GM12873 (cell line): ENCODE measurements around the gene RNF103.

Experiments
- TF ChIP-seq, protein P1 (sequence below): IDR thresholded peaks from 2 replicates; pipeline ENCODE4 v1.5.1; 2012; ENCODE audit warnings: low read depth, mild to moderate bottlenecking, moderate library complexity, low read length, control low read depth; ENCODE audit not compliant: insufficient read depth; ENCODE audit errors: missing control alignments

The RNF103 gene

DNA sequence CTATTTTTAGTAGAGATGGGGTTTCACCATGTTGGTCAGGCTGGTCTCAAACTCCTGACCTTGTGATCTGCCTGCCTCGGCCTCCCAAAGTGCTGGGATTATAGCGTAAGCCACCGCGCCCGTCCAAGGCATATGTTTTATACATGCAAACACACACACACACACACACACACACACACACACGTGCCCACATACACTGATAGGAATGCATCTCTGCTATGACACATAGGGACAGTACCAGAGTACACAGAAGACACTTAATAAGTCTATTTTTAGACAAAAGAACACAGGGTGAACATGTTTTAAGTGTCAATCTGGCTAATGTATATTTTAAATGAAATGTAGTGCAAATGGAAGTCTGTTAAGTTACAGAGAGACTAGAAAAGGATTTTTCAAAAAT is 10.7 kb upstream of the RNF103 start:
- TF ChIP-seq, protein P1, sequence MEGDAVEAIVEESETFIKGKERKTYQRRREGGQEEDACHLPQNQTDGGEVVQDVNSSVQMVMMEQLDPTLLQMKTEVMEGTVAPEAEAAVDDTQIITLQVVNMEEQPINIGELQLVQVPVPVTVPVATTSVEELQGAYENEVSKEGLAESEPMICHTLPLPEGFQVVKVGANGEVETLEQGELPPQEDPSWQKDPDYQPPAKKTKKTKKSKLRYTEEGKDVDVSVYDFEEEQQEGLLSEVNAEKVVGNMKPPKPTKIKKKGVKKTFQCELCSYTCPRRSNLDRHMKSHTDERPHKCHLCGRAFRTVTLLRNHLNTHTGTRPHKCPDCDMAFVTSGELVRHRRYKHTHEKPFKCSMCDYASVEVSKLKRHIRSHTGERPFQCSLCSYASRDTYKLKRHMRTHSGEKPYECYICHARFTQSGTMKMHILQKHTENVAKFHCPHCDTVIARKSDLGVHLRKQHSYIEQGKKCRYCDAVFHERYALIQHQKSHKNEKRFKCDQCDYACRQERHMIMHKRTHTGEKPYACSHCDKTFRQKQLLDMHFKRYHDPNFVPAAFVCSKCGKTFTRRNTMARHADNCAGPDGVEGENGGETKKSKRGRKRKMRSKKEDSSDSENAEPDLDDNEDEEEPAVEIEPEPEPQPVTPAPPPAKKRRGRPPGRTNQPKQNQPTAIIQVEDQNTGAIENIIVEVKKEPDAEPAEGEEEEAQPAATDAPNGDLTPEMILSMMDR = no peak

DNA sequence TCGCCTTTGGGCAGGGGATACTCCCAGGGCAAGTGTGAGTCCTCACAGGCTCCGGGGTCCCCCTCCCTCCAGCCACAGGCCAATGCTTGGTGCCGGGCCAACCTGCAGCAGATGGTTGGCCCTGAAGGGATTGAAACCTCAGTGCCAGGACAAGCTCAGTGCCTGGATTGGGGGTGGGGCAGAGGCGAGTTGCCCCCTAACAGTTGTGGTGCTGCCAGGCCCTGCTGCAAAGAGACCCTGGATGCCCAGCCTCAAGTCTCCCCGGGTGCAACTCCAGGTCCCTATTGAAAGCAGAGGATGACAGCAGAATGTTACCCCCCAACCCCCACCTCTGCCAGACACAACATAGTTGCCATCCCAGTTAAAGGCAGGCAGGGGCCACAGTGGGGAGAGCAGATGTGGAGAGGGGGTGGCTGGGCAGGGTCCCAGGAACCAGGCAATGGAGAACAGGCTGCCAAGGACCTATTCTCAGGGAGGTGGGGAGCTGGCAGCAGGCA is 9.5 kb upstream of the RNF103 start:
- TF ChIP-seq, protein P1 = no peak

DNA sequence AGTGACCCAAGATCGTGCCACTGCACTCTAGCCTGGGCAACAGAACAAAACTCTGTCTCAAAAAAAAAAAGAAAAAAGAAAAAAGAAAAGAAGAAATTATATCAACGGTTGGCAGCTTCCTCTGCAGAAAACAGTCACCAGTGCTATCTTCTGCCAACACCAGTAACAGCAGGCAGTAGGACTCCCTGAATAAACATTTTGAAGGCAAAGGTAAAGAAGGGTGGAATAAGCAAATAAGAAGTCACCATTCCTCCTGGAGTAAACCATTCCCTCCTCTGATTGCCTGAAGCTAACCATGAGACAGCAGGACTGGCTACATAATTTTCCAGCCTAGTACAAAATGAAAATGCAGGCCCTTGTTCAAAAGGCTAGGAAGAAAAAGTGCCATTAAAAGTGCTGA is 9.0 kb upstream of the RNF103 start:
- TF ChIP-seq, protein P1 = no peak

DNA sequence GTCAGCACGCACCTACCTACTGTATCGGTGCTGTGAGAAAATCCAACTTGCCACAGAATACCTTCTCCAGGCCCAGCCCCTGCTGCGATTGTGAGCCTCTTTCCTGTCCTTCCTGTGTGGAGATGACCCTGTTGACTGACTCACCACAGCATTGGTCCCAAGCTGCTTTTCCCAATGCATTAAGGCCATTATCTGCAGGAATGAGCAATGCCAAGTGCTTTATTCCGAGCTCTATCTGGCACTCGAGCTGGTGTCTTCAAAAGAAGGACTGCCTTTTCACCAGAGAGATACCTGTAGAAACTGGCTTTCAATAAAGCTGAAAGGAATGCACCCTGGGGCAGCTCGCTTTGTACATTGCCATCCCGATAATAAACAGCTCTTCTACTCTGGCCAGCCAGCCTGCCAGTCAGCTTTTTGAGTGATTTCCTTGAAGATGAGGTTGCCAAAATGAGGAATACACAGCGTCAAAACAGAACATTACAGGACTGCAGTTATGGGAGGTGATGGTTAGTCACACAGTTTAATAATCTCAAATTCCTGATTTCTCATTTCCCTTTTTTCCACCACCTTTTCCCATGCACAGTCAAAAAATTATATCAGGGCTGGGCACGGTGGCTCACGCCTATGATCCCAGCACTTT is 8.3 kb upstream of the RNF103 start:
- TF ChIP-seq, protein P1 = no peak

DNA sequence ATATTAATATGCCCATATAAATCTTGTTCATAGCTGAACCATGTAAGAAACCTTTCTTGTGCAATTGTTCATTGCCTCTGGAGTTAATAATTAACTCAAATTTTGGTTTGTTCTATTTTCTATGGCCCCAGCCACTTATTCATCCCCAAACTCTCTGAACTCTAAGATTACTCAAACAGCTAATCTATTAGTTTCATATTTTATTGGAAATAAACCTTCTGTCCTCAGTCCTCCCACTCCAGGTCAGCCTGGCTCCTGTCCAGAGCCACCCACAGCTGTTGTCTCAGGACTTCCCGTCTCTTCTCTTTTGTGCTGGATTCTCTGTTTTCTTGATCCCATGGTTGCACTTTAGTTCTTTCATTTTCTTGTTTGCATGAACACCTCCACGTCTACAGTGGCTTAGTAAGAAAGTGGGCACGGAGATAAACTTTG is 4.4 kb upstream of the RNF103 start:
- TF ChIP-seq, protein P1 = no peak

DNA sequence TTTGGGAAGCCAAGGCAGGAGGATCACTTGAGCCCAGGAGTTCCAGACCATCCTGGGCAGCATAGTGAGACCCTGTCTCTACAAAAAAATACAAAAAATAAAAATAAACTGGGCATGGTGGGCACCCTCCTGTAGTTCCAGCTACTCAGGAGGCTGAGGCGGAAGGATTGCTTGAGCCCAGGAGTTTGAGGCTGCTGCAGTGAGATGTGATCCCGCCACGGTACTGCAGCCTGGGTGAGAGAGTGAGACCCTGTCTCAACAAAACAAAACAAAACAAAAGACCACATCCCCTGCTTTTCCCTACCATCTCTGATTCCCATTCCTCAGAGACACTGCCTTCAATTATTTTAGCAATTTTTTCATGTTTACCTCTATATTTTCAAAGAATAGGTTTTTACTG is 3.9 kb upstream of the RNF103 start:
- TF ChIP-seq, protein P1 = no peak

DNA sequence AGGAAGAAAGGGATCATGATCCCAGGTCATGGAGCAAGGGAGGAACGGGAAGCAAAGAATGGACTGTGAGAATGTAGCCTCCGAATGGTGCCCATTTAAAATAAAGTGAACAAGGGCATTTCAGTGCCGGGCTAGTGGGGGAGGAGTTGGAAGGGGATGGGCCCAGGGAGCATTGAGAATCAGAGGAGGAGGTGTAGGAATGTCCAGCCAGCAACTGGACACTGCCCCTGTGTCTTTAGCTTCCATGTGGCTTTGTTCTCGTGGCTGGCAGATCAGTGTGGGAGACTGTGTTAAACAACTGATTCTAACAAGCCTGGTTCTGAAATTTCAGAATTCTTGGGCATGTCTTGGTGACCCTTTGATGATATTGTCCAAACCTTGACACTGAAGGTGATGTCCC is 1.4 kb upstream of the RNF103 start:
- TF ChIP-seq, protein P1 = no peak
